ENCODE results near the gene ERGIC3. TPM values are rescaled to one million over a fixed set of nuclear protein-coding genes. Genes with fewer than 3 reads are reported as not detected.

Gene ERGIC3
- total and polyA plus RNA-seq, 2 of the 13 experiments (the other 11 are each of a cell fraction or from before 2014, with no cell fraction given): 407 to 670 TPM

DNA sequence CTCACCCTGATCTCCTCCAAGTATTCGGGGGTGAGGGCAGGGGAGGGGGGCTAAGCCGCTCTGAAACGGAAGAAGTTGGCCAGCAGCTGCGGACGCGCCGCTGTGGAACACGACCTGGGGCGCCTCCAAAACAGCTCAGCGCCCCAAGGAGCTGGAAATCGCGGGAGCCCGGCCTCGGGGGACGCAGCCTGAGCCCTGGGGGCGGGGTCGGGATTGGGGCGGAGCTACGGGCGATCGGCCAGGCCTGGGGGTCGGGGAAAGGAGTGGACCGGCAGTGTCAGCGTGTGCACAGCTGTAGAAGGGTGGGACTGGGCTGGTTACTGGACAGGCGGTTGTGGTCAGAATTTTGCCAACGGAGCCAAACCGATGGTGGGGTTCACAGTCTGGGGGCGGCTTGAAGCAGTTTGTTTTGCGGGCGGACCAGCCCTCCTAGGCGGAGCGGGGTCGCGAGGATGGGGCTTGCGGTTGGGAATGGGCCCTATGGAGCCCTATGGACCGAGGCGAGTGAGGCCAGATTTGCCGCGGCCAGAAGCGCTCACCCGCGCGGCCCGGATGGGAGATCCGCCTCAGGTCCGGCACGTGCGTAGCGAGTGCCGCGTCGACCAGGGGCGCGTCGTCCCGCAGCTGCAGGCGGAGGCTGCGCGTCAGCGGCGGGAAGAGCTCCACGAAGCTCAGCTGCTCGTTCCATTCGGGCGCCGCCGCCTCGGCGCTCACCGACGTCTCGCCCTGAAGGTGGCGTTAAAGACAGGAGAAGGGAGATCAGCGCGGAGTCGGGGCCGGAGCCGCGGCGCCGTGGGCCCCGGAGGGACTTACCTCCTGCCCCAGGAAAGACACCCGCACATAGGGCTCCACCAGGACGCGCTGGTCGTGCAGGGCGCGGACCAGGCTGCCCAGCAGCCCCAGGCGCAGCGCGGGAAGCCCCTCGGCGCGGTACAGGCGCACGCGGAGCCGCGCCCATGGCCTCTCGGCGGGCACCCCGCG is 59.4 kb downstream of the ERGIC3 start (continued):
- TF ChIP-seq, protein P1, sequence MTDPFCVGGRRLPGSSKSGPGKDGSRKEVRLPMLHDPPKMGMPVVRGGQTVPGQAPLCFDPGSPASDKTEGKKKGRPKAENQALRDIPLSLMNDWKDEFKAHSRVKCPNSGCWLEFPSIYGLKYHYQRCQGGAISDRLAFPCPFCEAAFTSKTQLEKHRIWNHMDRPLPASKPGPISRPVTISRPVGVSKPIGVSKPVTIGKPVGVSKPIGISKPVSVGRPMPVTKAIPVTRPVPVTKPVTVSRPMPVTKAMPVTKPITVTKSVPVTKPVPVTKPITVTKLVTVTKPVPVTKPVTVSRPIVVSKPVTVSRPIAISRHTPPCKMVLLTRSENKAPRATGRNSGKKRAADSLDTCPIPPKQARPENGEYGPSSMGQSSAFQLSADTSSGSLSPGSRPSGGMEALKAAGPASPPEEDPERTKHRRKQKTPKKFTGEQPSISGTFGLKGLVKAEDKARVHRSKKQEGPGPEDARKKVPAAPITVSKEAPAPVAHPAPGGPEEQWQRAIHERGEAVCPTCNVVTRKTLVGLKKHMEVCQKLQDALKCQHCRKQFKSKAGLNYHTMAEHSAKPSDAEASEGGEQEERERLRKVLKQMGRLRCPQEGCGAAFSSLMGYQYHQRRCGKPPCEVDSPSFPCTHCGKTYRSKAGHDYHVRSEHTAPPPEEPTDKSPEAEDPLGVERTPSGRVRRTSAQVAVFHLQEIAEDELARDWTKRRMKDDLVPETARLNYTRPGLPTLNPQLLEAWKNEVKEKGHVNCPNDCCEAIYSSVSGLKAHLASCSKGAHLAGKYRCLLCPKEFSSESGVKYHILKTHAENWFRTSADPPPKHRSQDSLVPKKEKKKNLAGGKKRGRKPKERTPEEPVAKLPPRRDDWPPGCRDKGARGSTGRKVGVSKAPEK (CRISPR knock-in tag; IDR thresholded peaks at IDR 0.05; ENCODE audit: borderline replicate concordance): no peak
- TF ChIP-seq HDAC2 (CRISPR knock-in tag; IDR thresholded peaks at IDR 0.05) (no peak), HOXA7 (CRISPR knock-in tag; IDR thresholded peaks at IDR 0.05) (no peak), RELA (CRISPR knock-in tag; IDR thresholded peaks at IDR 0.05) (no peak), REL (CRISPR knock-in tag; conservative IDR thresholded peaks at IDR 0.05) (0 out of 2 replicates have a peak, but pooled peaks have one; percentile 45), RARG (CRISPR knock-in tag; IDR thresholded peaks at IDR 0.05; ENCODE audit: low read depth) (no peak), SUZ12 (IDR thresholded peaks at IDR 0.05; ENCODE audit: low read depth, low read length) (no peak), ZNF253 (CRISPR knock-in tag; IDR thresholded peaks at IDR 0.05; ENCODE audit: borderline replicate concordance) (peak; percentile 86; the same call in 1 of the 2 replicates), ZNF432 (CRISPR knock-in tag; IDR thresholded peaks at IDR 0.05; ENCODE audit: borderline replicate concordance) (no peak), ZNF292 (CRISPR knock-in tag; IDR thresholded peaks at IDR 0.05; ENCODE audit: borderline replicate concordance, low read depth) (no peak), SRF (IDR thresholded peaks at IDR 0.05; ENCODE audit: low read depth, low read length) (no peak), PITX1 (CRISPR knock-in tag; IDR thresholded peaks at IDR 0.05) (no peak; the same call in 1 of the 2 replicates), TBL1XR1 (IDR thresholded peaks at IDR 0.05; ENCODE audit: borderline replicate concordance, low read length, partially characterized antibody) (no peak), TCF7 (IDR thresholded peaks at IDR 0.05; ENCODE audit: low read depth) (no peak), ZBTB21 (CRISPR knock-in tag; IDR thresholded peaks at IDR 0.05) (no peak), NFRKB (IDR thresholded peaks at IDR 0.05) (no peak), ZNF251 (CRISPR knock-in tag; IDR thresholded peaks at IDR 0.05) (peak; percentile 81; the same call in 1 of the 2 replicates), ELF1 (CRISPR knock-in tag; IDR thresholded peaks at IDR 0.05) (no peak)
- TF ChIP-seq, protein P2, sequence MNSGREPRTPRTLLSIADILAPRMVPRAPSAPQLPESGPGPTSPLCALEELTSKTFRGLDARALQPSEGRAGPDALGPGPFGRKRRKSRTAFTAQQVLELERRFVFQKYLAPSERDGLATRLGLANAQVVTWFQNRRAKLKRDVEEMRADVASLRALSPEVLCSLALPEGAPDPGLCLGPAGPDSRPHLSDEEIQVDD (CRISPR knock-in tag; IDR thresholded peaks at IDR 0.05; ENCODE audit: borderline replicate concordance): peak; percentile 91; the same call in 1 of the 2 replicates
- TF ChIP-seq, protein P3, sequence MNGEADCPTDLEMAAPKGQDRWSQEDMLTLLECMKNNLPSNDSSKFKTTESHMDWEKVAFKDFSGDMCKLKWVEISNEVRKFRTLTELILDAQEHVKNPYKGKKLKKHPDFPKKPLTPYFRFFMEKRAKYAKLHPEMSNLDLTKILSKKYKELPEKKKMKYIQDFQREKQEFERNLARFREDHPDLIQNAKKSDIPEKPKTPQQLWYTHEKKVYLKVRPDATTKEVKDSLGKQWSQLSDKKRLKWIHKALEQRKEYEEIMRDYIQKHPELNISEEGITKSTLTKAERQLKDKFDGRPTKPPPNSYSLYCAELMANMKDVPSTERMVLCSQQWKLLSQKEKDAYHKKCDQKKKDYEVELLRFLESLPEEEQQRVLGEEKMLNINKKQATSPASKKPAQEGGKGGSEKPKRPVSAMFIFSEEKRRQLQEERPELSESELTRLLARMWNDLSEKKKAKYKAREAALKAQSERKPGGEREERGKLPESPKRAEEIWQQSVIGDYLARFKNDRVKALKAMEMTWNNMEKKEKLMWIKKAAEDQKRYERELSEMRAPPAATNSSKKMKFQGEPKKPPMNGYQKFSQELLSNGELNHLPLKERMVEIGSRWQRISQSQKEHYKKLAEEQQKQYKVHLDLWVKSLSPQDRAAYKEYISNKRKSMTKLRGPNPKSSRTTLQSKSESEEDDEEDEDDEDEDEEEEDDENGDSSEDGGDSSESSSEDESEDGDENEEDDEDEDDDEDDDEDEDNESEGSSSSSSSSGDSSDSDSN (CRISPR knock-in tag; IDR thresholded peaks at IDR 0.05): peak; percentile 73
